HepG2 (cell line): ENCODE data around the gene FAH. TPM values are rescaled to one million over a fixed set of nuclear protein-coding genes. Genes with fewer than 3 reads are reported as not detected.

Experiments used
- ATAC-seq: fragments of 200-7000 bp; cut with Tn5 transposase; 3 replicates; pipeline ENCODE4 v1.9.1; 2020; ENCODE audit warnings: mild to moderate bottlenecking, moderate library complexity
- BruUV-seq: library from RNA; stranded (reverse); fragments of 400-500 nt; replicated peaks from 2 replicates; lab custom pipeline; 2021; lab: Mats Ljungman, UMichigan
- CTCF ChIA-PET: fragments of 300-600 bp; formaldehyde crosslinking; extraction: SDS; loops from one replicate; lab custom pipeline; 2021; ENCODE audit warnings: low total read pairs, inconsistent platforms, low intra/inter-chr PET ratio; lab: Yijun Ruan, JAX
- POLR2A ChIA-PET: fragments of 350-600 bp; sonication (Branson Sonifier 250); formaldehyde crosslinking; loops from one replicate; lab custom pipeline; 2020; ENCODE audit warnings: antibody characterized with exemption, inconsistent platforms; lab: Yijun Ruan, JAX
- DNase-seq: peaks from one replicate; pipeline ENCODE4 v3.0.0-alpha.2; 2015; ENCODE audit warnings: low spot score
- FAIRE-seq: peaks from 3 replicates; lab custom pipeline; 2011; peaks lifted over from hg19 to GRCh38; lab: Jason Lieb, UNC
- H2AFZ ChIP-seq: one replicate; pipeline ENCODE4 v1.6.1; 2011; ENCODE audit warnings: low read length, inconsistent platforms
- H3K27ac ChIP-seq: fragments of 300-600 bp; 3 replicates; pipeline ENCODE4 v1.8.0; 2011; ENCODE audit warnings: mixed run types, mild to moderate bottlenecking, mixed read lengths, low read length, inconsistent platforms; ENCODE audit not compliant: insufficient read depth; ENCODE audit errors: extremely low read length
- H3K27me3 ChIP-seq, 2 experiments: fragments of 200-600 bp in 1 of 2; 2 replicates in 1 of 2; 3 replicates in 1 of 2; pipeline versions ENCODE4 v1.6.0 to v1.8.0; 2011; ENCODE audit warnings: low read length in 2 of 2, mild to moderate bottlenecking in 2 of 2, moderate library complexity in 2 of 2, inconsistent platforms in 1 of 2; ENCODE audit not compliant: insufficient read depth in 2 of 2, control insufficient read depth in 1 of 2
- H3K36me3 ChIP-seq, 2 experiments: fragments of 200-600 bp in 1 of 2; replicated peaks in 1 of 2; 2 replicates in 1 of 2; 3 replicates in 1 of 2; pipeline versions ENCODE4 v1.5.1 to v1.8.0; 2011; ENCODE audit warnings: low read length in 2 of 2, inconsistent platforms in 1 of 2; ENCODE audit not compliant: insufficient read depth in 2 of 2, control insufficient read depth in 1 of 2
- H3K4me1 ChIP-seq: 2 replicates; pipeline ENCODE4 v1.5.1; 2012; ENCODE audit warnings: low read length, inconsistent platforms; ENCODE audit not compliant: insufficient read depth
- H3K4me2 ChIP-seq: 2 replicates; pipeline ENCODE4 v1.6.0; 2011; ENCODE audit warnings: low read depth, low read length, inconsistent platforms
- H3K4me3 ChIP-seq, 3 experiments: fragments of 200-600 bp in 1 of 3; sonication (generic), shearing (Covaris generic) in 1 of 3; replicated peaks in 1 of 3; 2 replicates each; pipeline ENCODE4 v1.5.1; 2011 to 2016; ENCODE audit warnings: low read length in 3 of 3, inconsistent platforms in 2 of 3, low read depth in 2 of 3, mild to moderate bottlenecking in 2 of 3, control low read depth in 1 of 3, mixed read lengths in 1 of 3; ENCODE audit not compliant: insufficient read depth in 1 of 3
- H3K79me2 ChIP-seq: one replicate; pipeline ENCODE4 v1.6.1; 2011; ENCODE audit warnings: low read length, inconsistent platforms; ENCODE audit not compliant: insufficient read depth
- H3K9ac ChIP-seq: 2 replicates; pipeline ENCODE4 v1.6.0; 2011; ENCODE audit warnings: mild to moderate bottlenecking, low read depth, low read length, inconsistent platforms; ENCODE audit not compliant: insufficient read depth
- H3K9me3 ChIP-seq: 2 replicates; pipeline ENCODE4 v1.5.1; 2012; ENCODE audit warnings: mild to moderate bottlenecking, low read length
- H4K20me1 ChIP-seq: 2 replicates; pipeline ENCODE4 v1.6.0; 2011; ENCODE audit warnings: inconsistent platforms, mild to moderate bottlenecking, low read length, moderate library complexity; ENCODE audit not compliant: insufficient read depth
- AGO1 ChIP-seq: fragments of 200-400 bp; formaldehyde crosslinking; IDR thresholded peaks from 2 replicates; pipeline ENCODE4 v1.6.1; 2017; ENCODE audit warnings: mild to moderate bottlenecking, low read depth, low read length, moderate library complexity; ENCODE audit not compliant: poor library complexity, severe bottlenecking
- ATRX ChIP-seq: sonication (generic); formaldehyde crosslinking; IDR thresholded peaks from 2 replicates; pipeline ENCODE4 v1.4.0; 2020; ENCODE audit warnings: missing genetic modification reagents, borderline replicate concordance
- IRF2 ChIP-seq: IDR thresholded peaks from 2 replicates; pipeline ENCODE4 v1.6.1; 2018; ENCODE audit warnings: missing genetic modification reagents, missing compliant biosample characterization
- MTF1 ChIP-seq: sonication (generic); formaldehyde crosslinking; IDR thresholded peaks from 2 replicates; pipeline ENCODE4 v1.5.0; 2020; ENCODE audit warnings: missing genetic modification reagents
- PAWR ChIP-seq: sonication (generic); formaldehyde crosslinking; IDR thresholded peaks from 2 replicates; pipeline ENCODE4 v1.4.0; 2020; ENCODE audit warnings: missing genetic modification reagents, mild to moderate bottlenecking, borderline replicate concordance
- SALL1 ChIP-seq: sonication (generic); formaldehyde crosslinking; IDR thresholded peaks from 2 replicates; pipeline ENCODE4 v1.8.0; 2022; ENCODE audit warnings: mild to moderate bottlenecking, missing genetic modification reagents
- ZMYM4 ChIP-seq: sonication (generic); formaldehyde crosslinking; IDR thresholded peaks from 2 replicates; pipeline ENCODE4 v1.8.1; 2023; ENCODE audit warnings: mild to moderate bottlenecking, missing genetic modification reagents
- ZNF143 ChIP-seq: sonication (generic); formaldehyde crosslinking; IDR thresholded peaks from 2 replicates; pipeline ENCODE4 v1.4.0; 2020; ENCODE audit warnings: missing genetic modification reagents
- ZNF234 ChIP-seq: sonication (generic); formaldehyde crosslinking; conservative IDR thresholded peaks from 2 replicates; pipeline ENCODE4 v1.5.1; 2020; ENCODE audit warnings: mild to moderate bottlenecking, missing genetic modification reagents
- ZSCAN9 ChIP-seq: IDR thresholded peaks from 2 replicates; pipeline ENCODE4 v1.6.1; 2016; ENCODE audit warnings: borderline replicate concordance
- WGBS: methylation state at CpG from one replicate; pipeline ENCODE4 v1.1.6; 2017; ENCODE audit warnings: low lambda C conversion rate; 5-methylcytosine and 5-hydroxymethylcytosine counted together
- in situ Hi-C: cut with HindIII; loops from 2 replicates; pipeline ENCODE4 v1.10.0; 2017; ENCODE audit warnings: low pct_unique_long_range_greater_than_20kb; ENCODE audit not compliant: extremely low pct_ligation_motif_present
- intact Hi-C: fragments of 100-400 bp; cut with micrococcal nuclease; formaldehyde crosslinking; loops from one replicate; pipeline ENCODE4 v1.10.0; 2022; ENCODE audit not compliant: unreplicated experiment
- polyA plus RNA-seq, 8 experiments: library from polyadenylated mRNA; depleted of rRNA in 3 of 8; stranded (reverse) in 7 of 8; unstranded in 1 of 8; fragments of >200 nt; fragmentation: Illumina TruSeq in 4 of 8; extraction: Trizol in 4 of 8; gene quantifications; 2 replicates each; pipeline versions ENCODE4 v1.2.1 to v1.2.3, GENCODE V29; 2011 to 2016; ENCODE audit warnings: low read depth in 4 of 8, missing spikeins in 1 of 8, mixed read lengths in 1 of 8; ENCODE audit not compliant: insufficient read depth in 1 of 8
- total RNA-seq, 5 experiments: library from RNA; depleted of rRNA; stranded (reverse); fragments of >200 nt; fragmentation: Illumina TruSeq; extraction: Trizol; gene quantifications; 2 replicates each; pipeline ENCODE4 v1.2.3, GENCODE V29; 2016; ENCODE audit warnings: low read depth in 1 of 5
- TF ChIP-seq, protein P1 (sequence below): sonication (generic); formaldehyde crosslinking; IDR thresholded peaks from 2 replicates; pipeline ENCODE4 v1.4.0; 2020; ENCODE audit warnings: mild to moderate bottlenecking, missing genetic modification reagents
- TF ChIP-seq, protein P2 (sequence below): conservative IDR thresholded peaks from 2 replicates; pipeline ENCODE4 v1.6.1; 2018; ENCODE audit warnings: missing genetic modification reagents

Gene FAH
- total and polyA plus RNA-seq, 2 of the 13 experiments (the other 11 are each of a cell fraction or from before 2014, with no cell fraction given): 36.6 to 75.0 TPM

DNA sequence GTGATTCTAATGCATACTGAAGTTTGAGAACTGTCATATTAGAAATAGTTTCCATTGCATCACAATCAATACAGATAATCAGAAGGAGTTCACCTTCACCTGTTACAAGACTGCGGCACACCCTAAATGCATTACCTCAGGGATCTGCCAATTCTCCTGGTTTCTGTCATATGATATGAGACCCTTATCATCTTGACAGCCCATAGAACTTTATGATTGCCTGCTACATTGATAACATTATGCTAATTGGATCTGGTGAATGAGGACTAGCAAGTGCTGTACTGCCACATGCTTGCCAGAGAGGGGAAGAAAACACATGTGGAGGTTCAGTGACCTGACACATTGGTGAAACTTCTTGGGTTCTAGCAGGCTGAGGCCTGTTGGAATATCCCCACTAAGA, 41.4 kb downstream of the FAH start:
- Histone ChIP-seq H3K9me3 (no peaks in the 10 kb centered on the region), H3K4me2 (no peak overlapping the region), H3K36me3 (no peaks in the 10 kb centered on the region), H3K27ac (no peak overlapping the region), H3K27me3 (no peaks in the 10 kb centered on the region), H3K79me2 (no peaks in the 10 kb centered on the region), H2AFZ (no peak overlapping the region), H3K4me3 (no peak overlapping the region), H3K9ac (no peak overlapping the region), H4K20me1 (no peaks in the 10 kb centered on the region), H3K4me1 (peaks cover 32% of the 10 kb centered on the region)
- POLR2A ChIA-PET: no interaction called here
- in situ Hi-C loops: no loop called here
- BruUV-seq: no TSS peak
- CTCF ChIA-PET: no interaction called here
- 90% methylated on average over 1 of the region's 1 CpG for WGBS
- TF ChIP-seq IRF2 (no peak), ZSCAN9 (CRISPR knock-in tag) (no peak), SALL1 (CRISPR knock-in tag) (no peak), MTF1 (CRISPR knock-in tag) (no peak), AGO1 (no peak), ZNF143 (CRISPR knock-in tag) (no peak), ZNF234 (CRISPR knock-in tag) (no peak), ZMYM4 (CRISPR knock-in tag) (no peak), ATRX (no peak), PAWR (CRISPR knock-in tag) (no peak)
- TF ChIP-seq, protein P1, sequence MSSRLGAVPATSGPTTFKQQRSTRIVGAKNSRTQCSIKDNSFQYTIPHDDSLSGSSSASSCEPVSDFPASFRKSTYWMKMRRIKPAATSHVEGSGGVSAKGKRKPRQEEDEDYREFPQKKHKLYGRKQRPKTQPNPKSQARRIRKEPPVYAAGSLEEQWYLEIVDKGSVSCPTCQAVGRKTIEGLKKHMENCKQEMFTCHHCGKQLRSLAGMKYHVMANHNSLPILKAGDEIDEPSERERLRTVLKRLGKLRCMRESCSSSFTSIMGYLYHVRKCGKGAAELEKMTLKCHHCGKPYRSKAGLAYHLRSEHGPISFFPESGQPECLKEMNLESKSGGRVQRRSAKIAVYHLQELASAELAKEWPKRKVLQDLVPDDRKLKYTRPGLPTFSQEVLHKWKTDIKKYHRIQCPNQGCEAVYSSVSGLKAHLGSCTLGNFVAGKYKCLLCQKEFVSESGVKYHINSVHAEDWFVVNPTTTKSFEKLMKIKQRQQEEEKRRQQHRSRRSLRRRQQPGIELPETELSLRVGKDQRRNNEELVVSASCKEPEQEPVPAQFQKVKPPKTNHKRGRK: no peak
- TF ChIP-seq, protein P2, sequence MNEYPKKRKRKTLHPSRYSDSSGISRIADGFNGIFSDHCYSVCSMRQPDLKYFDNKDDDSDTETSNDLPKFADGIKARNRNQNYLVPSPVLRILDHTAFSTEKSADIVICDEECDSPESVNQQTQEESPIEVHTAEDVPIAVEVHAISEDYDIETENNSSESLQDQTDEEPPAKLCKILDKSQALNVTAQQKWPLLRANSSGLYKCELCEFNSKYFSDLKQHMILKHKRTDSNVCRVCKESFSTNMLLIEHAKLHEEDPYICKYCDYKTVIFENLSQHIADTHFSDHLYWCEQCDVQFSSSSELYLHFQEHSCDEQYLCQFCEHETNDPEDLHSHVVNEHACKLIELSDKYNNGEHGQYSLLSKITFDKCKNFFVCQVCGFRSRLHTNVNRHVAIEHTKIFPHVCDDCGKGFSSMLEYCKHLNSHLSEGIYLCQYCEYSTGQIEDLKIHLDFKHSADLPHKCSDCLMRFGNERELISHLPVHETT: no peak
- DNase-seq (no peak), FAIRE-seq (no peak), ATAC-seq (no peak)
- intact Hi-C loops: no loop called here
